Measurements from ENCODE around the gene RAB28. TPM values are rescaled to one million over a fixed set of nuclear protein-coding genes. Genes with fewer than 3 reads are reported as not detected.

RAB28 gene
- total RNA-seq: 26.3 TPM

GRCh38 chr4:13484122-13484748 lies at the start of gene RAB28:
RAB28 (minus strand) TSS chr4:13484340.

Other genes with a start within 250 kb of the RAB28 start
- not detected for gene NKX3-2, start 60.2 kb upstream of the RAB28 start, total RNA-seq
- 79.2 TPM for gene BOD1L1, start 143.4 kb upstream of the RAB28 start, total RNA-seq

Measured in parietal lobe (tissue), 1 donor.